K562 (cell line): ENCODE measurements around the gene TTC39B. TPM values are rescaled to one million over a fixed set of nuclear protein-coding genes. Genes with fewer than 3 reads are reported as not detected.

Experiments used
- ATAC-seq: fragments of 200-7000 bp; cut with Tn5 transposase; 3 replicates; pipeline ENCODE4 v1.9.1; 2020; ENCODE audit warnings: moderate library complexity
- BruUV-seq: library from RNA; stranded (reverse); fragments of 400-500 nt; replicated peaks from 2 replicates; lab custom pipeline; 2021; lab: Mats Ljungman, UMichigan
- CTCF ChIA-PET: fragments of 300-600 bp; formaldehyde crosslinking; extraction: SDS; loops from one replicate; lab custom pipeline; 2021; ENCODE audit warnings: low intra/inter-chr PET ratio; lab: Yijun Ruan, JAX
- POLR2A ChIA-PET: fragments of 300-600, 350-650 bp; sonication (Branson Sonifier 250); formaldehyde crosslinking; extraction: SDS; loops from one replicate; lab custom pipeline; 2021; ENCODE audit warnings: antibody characterized with exemption, inconsistent platforms; lab: Yijun Ruan, JAX
- DNase-seq, 4 experiments: peaks; one replicate each; pipeline versions ENCODE4 v3.0.0 to v3.0.0-alpha.2; 2011 to 2018; ENCODE audit warnings: low spot score in 3 of 4, mixed read lengths in 3 of 4; ENCODE audit errors: extremely low read depth in 1 of 4
- FAIRE-seq: peaks from 2 replicates; lab custom pipeline; 2011; peaks lifted over from hg19 to GRCh38; lab: Jason Lieb, UNC
- H2AFZ ChIP-seq: 2 replicates; pipeline ENCODE4 v1.6.0; 2011; ENCODE audit warnings: low read depth, low read length, control low read depth, inconsistent platforms
- H3K27ac ChIP-seq: fragments of 200-600 bp; 3 replicates; pipeline ENCODE4 v1.8.0; 2011; ENCODE audit warnings: low read depth, mild to moderate bottlenecking, control low read depth, inconsistent platforms, low read length, moderate library complexity, mixed read lengths; ENCODE audit errors: extremely low read depth
- H3K27me3 ChIP-seq, 2 experiments: fragments of 300-600 bp in 1 of 2; 2 replicates in 1 of 2; 3 replicates in 1 of 2; pipeline versions ENCODE4 v1.6.0 to v1.8.0; 2011; ENCODE audit warnings: inconsistent platforms in 2 of 2, low read length in 2 of 2, mild to moderate bottlenecking in 1 of 2, mixed read lengths in 1 of 2, moderate library complexity in 1 of 2; ENCODE audit not compliant: control insufficient read depth in 2 of 2, insufficient read depth in 2 of 2
- H3K36me3 ChIP-seq: fragments of 300-600 bp; 3 replicates; pipeline ENCODE4 v1.8.0; 2011; ENCODE audit warnings: mild to moderate bottlenecking, low read length, inconsistent platforms; ENCODE audit not compliant: control insufficient read depth, insufficient read depth
- H3K4me1 ChIP-seq, 2 experiments: fragments of 200-600 bp in 1 of 2; replicated peaks in 1 of 2; 2 replicates in 1 of 2; 3 replicates in 1 of 2; pipeline versions ENCODE4 v1.5.1 to v1.8.0; 2011; ENCODE audit warnings: inconsistent platforms in 2 of 2, low read length in 2 of 2, mild to moderate bottlenecking in 1 of 2, mixed read lengths in 1 of 2, moderate library complexity in 1 of 2; ENCODE audit not compliant: control insufficient read depth in 2 of 2, insufficient read depth in 2 of 2
- H3K4me2 ChIP-seq: 2 replicates; pipeline ENCODE4 v1.6.1; 2011; ENCODE audit warnings: low read length, control low read depth, inconsistent platforms, mixed read lengths; ENCODE audit not compliant: insufficient read depth
- H3K4me3 ChIP-seq: fragments of 200-600 bp; sonication (generic), shearing (Covaris generic); 2 replicates; pipeline ENCODE4 v1.5.1; 2016; ENCODE audit warnings: control low read depth, inconsistent platforms
- H3K79me2 ChIP-seq: fragments of 200-600 bp; 3 replicates; pipeline ENCODE4 v1.8.0; 2011; ENCODE audit warnings: low read length, inconsistent platforms; ENCODE audit not compliant: control insufficient read depth, insufficient read depth
- H3K9ac ChIP-seq, 2 experiments: 2 replicates each; pipeline versions ENCODE4 v1.6.0 to v1.6.1; 2011; ENCODE audit warnings: low read depth in 2 of 2, low read length in 2 of 2, control low read depth in 1 of 2, inconsistent platforms in 1 of 2, mild to moderate bottlenecking in 1 of 2, mixed read lengths in 1 of 2; ENCODE audit not compliant: insufficient read depth in 1 of 2
- H3K9me1 ChIP-seq: one replicate; pipeline ENCODE4 v1.6.0; 2011; ENCODE audit warnings: inconsistent platforms, mild to moderate bottlenecking, low read length, moderate library complexity; ENCODE audit not compliant: control insufficient read depth, insufficient read depth
- H3K9me3 ChIP-seq: replicated peaks from 2 replicates; pipeline ENCODE4 v1.5.1; 2011; ENCODE audit warnings: low read depth, low read length, inconsistent platforms; ENCODE audit not compliant: control insufficient read depth, insufficient read depth
- H4K20me1 ChIP-seq: replicated peaks from 2 replicates; pipeline ENCODE4 v1.6.1; 2011; ENCODE audit warnings: low read length, inconsistent platforms, mixed read lengths; ENCODE audit not compliant: control insufficient read depth, insufficient read depth
- CCAR2 ChIP-seq: fragments of 200-400 bp; formaldehyde crosslinking; IDR thresholded peaks from 2 replicates; pipeline ENCODE4 v1.6.1; 2017; ENCODE audit warnings: mild to moderate bottlenecking, low read depth, low read length
- CREBBP ChIP-seq: IDR thresholded peaks from one replicate; pipeline ENCODE4 v1.6.1; 2012; ENCODE audit warnings: low read depth, mild to moderate bottlenecking, control low read depth, inconsistent platforms, low read length
- ETV6 ChIP-seq, 3 experiments: fragments of 150-350 bp in 1 of 3; sonication (generic) in 1 of 3; formaldehyde crosslinking in 1 of 3; IDR thresholded peaks; 2 replicates each; pipeline versions ENCODE4 v1.6.1 to v1.8.0; 2014 to 2022; ENCODE audit warnings: borderline replicate concordance in 2 of 3, low read depth in 2 of 3, antibody characterized with exemption in 1 of 3, low read length in 1 of 3, mild to moderate bottlenecking in 1 of 3, missing genetic modification reagents in 1 of 3
- FOXA1 ChIP-seq: fragments of 450-650 bp; IDR thresholded peaks from 2 replicates; pipeline ENCODE4 v1.6.1; 2016; ENCODE audit warnings: mild to moderate bottlenecking, borderline replicate concordance
- GABPB1 ChIP-seq: sonication (generic); formaldehyde crosslinking; IDR thresholded peaks from 2 replicates; pipeline ENCODE4 v1.8.0; 2022; ENCODE audit warnings: mild to moderate bottlenecking, missing genetic modification reagents
- HDGF ChIP-seq: fragments of 450-650 bp; IDR thresholded peaks from 2 replicates; pipeline ENCODE4 v1.6.1; 2016
- MECOM ChIP-seq: fragments of 250-450 bp; sonication (Bioruptor Pico); IDR thresholded peaks from 2 replicates; pipeline ENCODE4 v1.8.0; 2022; ENCODE audit warnings: inconsistent platforms
- SMARCA5 ChIP-seq: fragments of 450-650 bp; IDR thresholded peaks from 2 replicates; pipeline ENCODE4 v1.6.1; 2016
- STAT5A ChIP-seq: IDR thresholded peaks from 2 replicates; pipeline ENCODE4 v1.6.1; 2012; ENCODE audit warnings: low read length, inconsistent platforms, borderline replicate concordance
- TAL1 ChIP-seq: fragments of 450-650 bp; IDR thresholded peaks from 2 replicates; pipeline ENCODE4 v1.6.1; 2016; ENCODE audit warnings: mild to moderate bottlenecking
- ZNF586 ChIP-seq: fragments of 450-650 bp; formaldehyde crosslinking; conservative IDR thresholded peaks from 2 replicates; pipeline ENCODE4 v1.4.0; 2020; ENCODE audit warnings: mild to moderate bottlenecking, moderate library complexity
- ZNF764 ChIP-seq: fragments of 250-450 bp; sonication (Bioruptor Pico); IDR thresholded peaks from 2 replicates; pipeline ENCODE4 v1.4.0; 2020; ENCODE audit warnings: low read depth, mild to moderate bottlenecking, moderate library complexity
- WGBS: fragments of 100-300 bp; shearing (Covaris generic); methylation state at CpG from one replicate; pipeline ENCODE4 v1.1.6; 2016; ENCODE audit warnings: low coverage, mixed read lengths; ENCODE audit not compliant: insufficient coverage; ENCODE audit errors: missing lambda C conversion rate; 5-methylcytosine and 5-hydroxymethylcytosine counted together
- in situ Hi-C: fragments of 300-500 bp; cut with MboI; formaldehyde crosslinking; loops from 4 replicates; pipeline ENCODE4 v1.15.0; 2018; ENCODE audit warnings: inconsistent platforms, mixed read lengths
- intact Hi-C: fragments of 100-400 bp; cut with micrococcal nuclease; formaldehyde crosslinking; loops from 2 replicates; pipeline ENCODE4 v1.14.2; 2022
- polyA plus RNA-seq, 8 experiments: library from polyadenylated mRNA; depleted of rRNA in 4 of 8; stranded (reverse) in 5 of 8; unstranded in 3 of 8; fragments of >200 nt; fragmentation: Nextera tagmentation in 2 of 8; fragmentation: Illumina TruSeq in 1 of 8; extraction: Ambion mirVana in 2 of 8; extraction: Trizol in 1 of 8; gene quantifications; 2 replicates each; pipeline versions ENCODE4 v1.2.1 to v1.2.3, GENCODE V29; 2011 to 2014; ENCODE audit warnings: inconsistent platforms in 1 of 8, missing spikeins in 1 of 8
- total RNA-seq, 7 experiments: library from RNA; depleted of rRNA in 6 of 7; stranded (reverse); fragments of >200 nt in 6 of 7; fragmentation: Illumina TruSeq in 2 of 7; extraction: Trizol in 2 of 7; gene quantifications; 2 replicates each; pipeline versions ENCODE4 v1.2.1 to v1.2.3, GENCODE V29; 2011 to 2021; ENCODE audit warnings: low replicate concordance in 1 of 7
- TF ChIP-seq, protein P1 (sequence below): fragments of 450-650 bp; IDR thresholded peaks from 2 replicates; pipeline ENCODE4 v1.6.1; 2017; ENCODE audit warnings: mild to moderate bottlenecking, moderate library complexity
- TF ChIP-seq, protein P2 (sequence below): IDR thresholded peaks from 2 replicates; pipeline ENCODE4 v1.6.1; 2012; ENCODE audit warnings: low read depth, low read length, improper control_type of control experiment, borderline replicate concordance
- TF ChIP-seq, protein P3 (sequence below): conservative IDR thresholded peaks from 2 replicates; pipeline ENCODE4 v1.6.1; 2011; ENCODE audit warnings: low read depth, mild to moderate bottlenecking, low read length; ENCODE audit not compliant: control insufficient read depth

The TTC39B gene
- total and polyA plus RNA-seq, 9 of the 15 experiments (the other 6 are each of a cell fraction or from before 2014, with no cell fraction given): 0.32 to 1.2 (median 0.95) TPM

DNA sequence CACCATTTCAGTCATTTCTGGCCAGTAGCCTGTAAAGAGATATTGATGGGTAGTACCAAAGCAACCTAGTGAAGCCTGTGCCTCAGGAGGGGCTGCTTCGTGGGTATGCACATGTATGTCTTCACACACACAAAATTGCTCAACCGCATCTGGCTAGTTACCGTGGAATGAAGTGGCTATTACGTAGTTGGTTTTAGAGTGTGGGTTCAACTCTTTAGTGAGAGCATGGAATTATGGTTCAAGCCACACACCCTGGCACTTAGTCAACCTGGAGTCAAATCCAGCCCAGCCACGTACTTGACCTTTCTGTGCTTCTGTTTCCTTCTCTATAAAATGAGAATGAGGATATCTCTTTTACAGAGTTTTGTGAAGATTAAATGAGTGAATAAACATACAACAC lies 174.9 kb downstream of the TTC39B start:
- CTCF ChIA-PET: no interaction called here
- Histone ChIP-seq H3K4me3 (no peak overlapping the region), H3K9me1 (no peaks in the 10 kb centered on the region), H3K4me1 (no peaks in the 10 kb centered on the region; a peak in 1 of 5 replicates), H3K9me3 (no peaks in the 10 kb centered on the region), H3K27ac (no peak overlapping the region), H3K79me2 (no peaks in the 10 kb centered on the region), H2AFZ (no peak overlapping the region), H3K9ac (no peak overlapping the region), H3K36me3 (no peaks in the 10 kb centered on the region), H3K4me2 (no peak overlapping the region), H3K27me3 (no peaks in the 10 kb centered on the region), H4K20me1 (no peaks in the 10 kb centered on the region)
- no peak for FAIRE-seq
- in situ Hi-C loops: loop anchor here (25.0 kb wide), 2 partner anchors 470 to 695 kb away; no protein-coding TSS in a partner anchor
- POLR2A ChIA-PET: no interaction called here
- no peak for DNase-seq
- no peak for ATAC-seq
- no TSS peak for BruUV-seq
- intact Hi-C loops: loop anchor here (10.0 kb wide), 2 partner anchors 287 to 667 kb away; no protein-coding TSS in a partner anchor
- TF ChIP-seq, protein P1, sequence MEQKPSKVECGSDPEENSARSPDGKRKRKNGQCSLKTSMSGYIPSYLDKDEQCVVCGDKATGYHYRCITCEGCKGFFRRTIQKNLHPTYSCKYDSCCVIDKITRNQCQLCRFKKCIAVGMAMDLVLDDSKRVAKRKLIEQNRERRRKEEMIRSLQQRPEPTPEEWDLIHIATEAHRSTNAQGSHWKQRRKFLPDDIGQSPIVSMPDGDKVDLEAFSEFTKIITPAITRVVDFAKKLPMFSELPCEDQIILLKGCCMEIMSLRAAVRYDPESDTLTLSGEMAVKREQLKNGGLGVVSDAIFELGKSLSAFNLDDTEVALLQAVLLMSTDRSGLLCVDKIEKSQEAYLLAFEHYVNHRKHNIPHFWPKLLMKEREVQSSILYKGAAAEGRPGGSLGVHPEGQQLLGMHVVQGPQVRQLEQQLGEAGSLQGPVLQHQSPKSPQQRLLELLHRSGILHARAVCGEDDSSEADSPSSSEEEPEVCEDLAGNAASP: no peak
- TF ChIP-seq CCAR2 (no peak), ETV6 (IDR thresholded peaks at IDR 0.05; ENCODE audit: borderline replicate concordance in 1 of 2, low read depth in 2 of 2, low read length in 1 of 2) (no peak), ETV6 (CRISPR knock-in tag; IDR thresholded peaks at IDR 0.05; ENCODE audit: borderline replicate concordance) (no peak), TAL1 (no peak), SMARCA5 (no peak), FOXA1 (no peak), HDGF (no peak), STAT5A (no peak), CREBBP (no peak), ZNF764 (CRISPR knock-in tag) (no peak), GABPB1 (CRISPR knock-in tag) (no peak), MECOM (CRISPR knock-in tag) (no peak), ZNF586 (CRISPR knock-in tag) (no peak)
- TF ChIP-seq, protein P2, sequence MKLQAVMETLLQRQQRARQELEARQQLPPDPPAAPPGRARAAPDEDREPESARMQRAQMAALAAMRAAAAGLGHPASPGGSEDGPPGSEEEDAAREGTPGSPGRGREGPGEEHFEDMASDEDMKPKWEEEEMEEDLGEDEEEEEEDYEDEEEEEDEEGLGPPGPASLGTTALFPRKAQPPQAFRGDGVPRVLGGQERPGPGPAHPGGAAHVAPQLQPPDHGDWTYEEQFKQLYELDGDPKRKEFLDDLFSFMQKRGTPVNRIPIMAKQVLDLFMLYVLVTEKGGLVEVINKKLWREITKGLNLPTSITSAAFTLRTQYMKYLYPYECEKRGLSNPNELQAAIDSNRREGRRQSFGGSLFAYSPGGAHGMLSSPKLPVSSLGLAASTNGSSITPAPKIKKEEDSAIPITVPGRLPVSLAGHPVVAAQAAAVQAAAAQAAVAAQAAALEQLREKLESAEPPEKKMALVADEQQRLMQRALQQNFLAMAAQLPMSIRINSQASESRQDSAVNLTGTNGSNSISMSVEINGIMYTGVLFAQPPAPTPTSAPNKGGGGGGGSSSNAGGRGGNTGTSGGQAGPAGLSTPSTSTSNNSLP: no peak
- TF ChIP-seq, protein P3, sequence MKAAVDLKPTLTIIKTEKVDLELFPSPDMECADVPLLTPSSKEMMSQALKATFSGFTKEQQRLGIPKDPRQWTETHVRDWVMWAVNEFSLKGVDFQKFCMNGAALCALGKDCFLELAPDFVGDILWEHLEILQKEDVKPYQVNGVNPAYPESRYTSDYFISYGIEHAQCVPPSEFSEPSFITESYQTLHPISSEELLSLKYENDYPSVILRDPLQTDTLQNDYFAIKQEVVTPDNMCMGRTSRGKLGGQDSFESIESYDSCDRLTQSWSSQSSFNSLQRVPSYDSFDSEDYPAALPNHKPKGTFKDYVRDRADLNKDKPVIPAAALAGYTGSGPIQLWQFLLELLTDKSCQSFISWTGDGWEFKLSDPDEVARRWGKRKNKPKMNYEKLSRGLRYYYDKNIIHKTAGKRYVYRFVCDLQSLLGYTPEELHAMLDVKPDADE: no peak
- WGBS: 0% methylated on average over 5 of the region's 5 CpGs
